ENCODE results near the gene ZNF197.

Gene ZNF197

GRCh38 chr3:44682182-44682896 is 57.5 kb downstream of the ZNF197 start:
- peaks cover 18% of the 10 kb centered on the region for H3K36me3 Mint-ChIP-seq (ENCODE audit: low read depth)
- H3K9me3 Mint-ChIP-seq = peaks cover 59% of the 10 kb centered on the region
- no peak overlapping the region for H3K27ac Mint-ChIP-seq
- no peak overlapping the region for H3K4me3 Mint-ChIP-seq
- H3K4me1 Mint-ChIP-seq (ENCODE audit: low read depth) = peaks cover 6% of the 10 kb centered on the region
- H3K27me3 Mint-ChIP-seq (ENCODE audit: low read depth) = peaks cover 17% of the 10 kb centered on the region

- H3K9me3 Mint-ChIP-seq = peaks cover 78% of the 10 kb centered on the region
- H3K4me1 Mint-ChIP-seq (ENCODE audit: low read depth) = peaks cover 6% of the 10 kb centered on the region
- H3K27ac Mint-ChIP-seq = peak overlapping the region; percentile 27
- H3K36me3 Mint-ChIP-seq (ENCODE audit: low read depth) = peaks cover 17% of the 10 kb centered on the region
- H3K27me3 Mint-ChIP-seq (ENCODE audit: low read depth) = peaks cover 17% of the 10 kb centered on the region
- peak overlapping the region; percentile 77 for H3K4me3 Mint-ChIP-seq
Observed at GRCh38 chr3:44685128-44685800, 60.4 kb downstream of the ZNF197 start.

- Mint-ChIP-seq H3K4me1 (ENCODE audit: low read depth) (peaks cover 6% of the 10 kb centered on the region), H3K36me3 (ENCODE audit: low read depth) (peaks cover 12% of the 10 kb centered on the region), H3K4me3 (no peak overlapping the region), H3K27me3 (ENCODE audit: low read depth) (peaks cover 17% of the 10 kb centered on the region), H3K27ac (no peak overlapping the region), H3K9me3 (peaks cover 76% of the 10 kb centered on the region)
Observed at GRCh38 chr3:44687898-44688297, 63.1 kb downstream of the ZNF197 start.

Data from T-helper 1 cell treated with Interleukin-12 subunit alpha and Interleukin-12 subunit beta and Interleukin-4 antibody, amounts not matched to agents 30 μg/mL and 1 μg/mL, for 36 hours (primary cell).